HEK293 (cell line): Measurements from ENCODE around the gene CCM2L.

Source experiments
- CTCF ChIP-seq: fragments of 450-650 bp; formaldehyde crosslinking; IDR thresholded peaks from 2 replicates; pipeline ENCODE4 v1.5.1; 2016; ENCODE audit warnings: missing biosample characterization, missing genetic modification characterization
- SALL2 ChIP-seq: fragments of 450-650 bp; formaldehyde crosslinking; IDR thresholded peaks from 2 replicates; pipeline ENCODE4 v1.5.0; 2017; ENCODE audit warnings: missing biosample characterization, mild to moderate bottlenecking, missing genetic modification characterization, borderline replicate concordance
- SP2 ChIP-seq: fragments of 450-650 bp; formaldehyde crosslinking; IDR thresholded peaks from 2 replicates; pipeline ENCODE4 v1.5.1; 2016; ENCODE audit warnings: missing biosample characterization, missing genetic modification characterization
- YY1 ChIP-seq: fragments of 450-650 bp; formaldehyde crosslinking; IDR thresholded peaks from 2 replicates; pipeline ENCODE4 v1.5.1; 2018; ENCODE audit warnings: missing biosample characterization, missing genetic modification characterization
- ZBTB21 ChIP-seq: fragments of 450-650 bp; formaldehyde crosslinking; IDR thresholded peaks from 2 replicates; pipeline ENCODE4 v1.5.1; 2017; ENCODE audit warnings: missing biosample characterization, missing genetic modification characterization
- TF ChIP-seq, protein P1 (sequence below): fragments of 450-650 bp; formaldehyde crosslinking; IDR thresholded peaks from 2 replicates; pipeline ENCODE4 v1.5.1; 2017; ENCODE audit warnings: missing biosample characterization, missing genetic modification characterization
- TF ChIP-seq, protein P2 (sequence below): fragments of 450-650 bp; formaldehyde crosslinking; IDR thresholded peaks from 2 replicates; pipeline ENCODE4 v1.5.1; 2016; ENCODE audit warnings: missing biosample characterization, missing genetic modification characterization

DNA sequence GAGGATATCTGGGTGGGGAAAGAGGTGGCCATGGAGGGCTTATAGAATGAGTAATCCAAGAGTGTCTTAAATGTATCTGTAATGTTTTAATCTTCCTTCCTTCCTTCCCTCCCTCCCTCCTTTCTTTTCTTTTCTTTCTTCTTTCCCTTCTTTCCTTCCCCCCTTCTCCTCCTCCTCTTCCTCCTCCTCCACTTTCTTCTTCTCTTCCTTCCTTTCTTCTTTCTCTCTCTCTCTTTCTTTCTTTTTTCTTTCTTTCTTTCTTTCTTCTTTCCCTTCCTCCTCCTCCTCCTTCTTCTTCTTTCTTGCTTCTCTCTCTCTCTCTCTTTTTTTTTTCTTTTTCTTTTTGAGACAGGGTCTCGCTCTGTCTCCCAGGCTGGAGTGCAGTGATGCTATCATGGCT is 49.0 kb downstream of the CCM2L start:
- TF ChIP-seq CTCF (tag by site-specific recombination) (no peak), ZBTB21 (no peak), SALL2 (tag by site-specific recombination) (no peak), YY1 (tag by site-specific recombination) (no peak), SP2 (no peak)
- TF ChIP-seq, protein P1, sequence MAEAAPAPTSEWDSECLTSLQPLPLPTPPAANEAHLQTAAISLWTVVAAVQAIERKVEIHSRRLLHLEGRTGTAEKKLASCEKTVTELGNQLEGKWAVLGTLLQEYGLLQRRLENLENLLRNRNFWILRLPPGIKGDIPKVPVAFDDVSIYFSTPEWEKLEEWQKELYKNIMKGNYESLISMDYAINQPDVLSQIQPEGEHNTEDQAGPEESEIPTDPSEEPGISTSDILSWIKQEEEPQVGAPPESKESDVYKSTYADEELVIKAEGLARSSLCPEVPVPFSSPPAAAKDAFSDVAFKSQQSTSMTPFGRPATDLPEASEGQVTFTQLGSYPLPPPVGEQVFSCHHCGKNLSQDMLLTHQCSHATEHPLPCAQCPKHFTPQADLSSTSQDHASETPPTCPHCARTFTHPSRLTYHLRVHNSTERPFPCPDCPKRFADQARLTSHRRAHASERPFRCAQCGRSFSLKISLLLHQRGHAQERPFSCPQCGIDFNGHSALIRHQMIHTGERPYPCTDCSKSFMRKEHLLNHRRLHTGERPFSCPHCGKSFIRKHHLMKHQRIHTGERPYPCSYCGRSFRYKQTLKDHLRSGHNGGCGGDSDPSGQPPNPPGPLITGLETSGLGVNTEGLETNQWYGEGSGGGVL (tag by site-specific recombination), result no peak
- TF ChIP-seq, protein P2, sequence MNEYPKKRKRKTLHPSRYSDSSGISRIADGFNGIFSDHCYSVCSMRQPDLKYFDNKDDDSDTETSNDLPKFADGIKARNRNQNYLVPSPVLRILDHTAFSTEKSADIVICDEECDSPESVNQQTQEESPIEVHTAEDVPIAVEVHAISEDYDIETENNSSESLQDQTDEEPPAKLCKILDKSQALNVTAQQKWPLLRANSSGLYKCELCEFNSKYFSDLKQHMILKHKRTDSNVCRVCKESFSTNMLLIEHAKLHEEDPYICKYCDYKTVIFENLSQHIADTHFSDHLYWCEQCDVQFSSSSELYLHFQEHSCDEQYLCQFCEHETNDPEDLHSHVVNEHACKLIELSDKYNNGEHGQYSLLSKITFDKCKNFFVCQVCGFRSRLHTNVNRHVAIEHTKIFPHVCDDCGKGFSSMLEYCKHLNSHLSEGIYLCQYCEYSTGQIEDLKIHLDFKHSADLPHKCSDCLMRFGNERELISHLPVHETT (tag by site-specific recombination), result no peak
